Measurements from ENCODE around the gene RASGRF2.

RASGRF2 gene

DNA sequence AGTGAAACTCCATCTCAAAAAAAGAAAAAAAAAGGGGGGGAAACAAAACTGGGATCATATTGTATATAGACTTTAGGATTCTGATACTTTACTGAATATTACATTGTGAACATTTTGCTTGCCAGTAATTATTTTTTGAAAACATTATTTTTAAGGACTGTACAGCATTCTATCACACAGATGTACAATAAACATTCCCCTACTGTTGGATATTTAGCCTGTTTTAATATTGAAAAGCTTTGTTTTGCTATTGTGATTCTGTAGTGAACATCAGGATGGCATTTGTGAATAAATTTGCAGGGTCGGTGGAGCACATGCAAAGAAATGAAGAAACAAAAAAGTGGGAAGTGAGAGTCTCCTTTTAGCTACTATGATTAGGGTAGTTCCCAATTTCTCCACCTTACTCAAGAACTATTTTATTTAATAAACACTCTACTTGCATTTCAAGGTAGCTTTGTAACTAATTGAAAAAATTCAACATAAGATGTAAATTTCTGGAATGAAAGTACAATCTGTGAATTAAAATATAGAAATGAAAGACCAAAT is 18.7 kb downstream of the RASGRF2 start:
- H3K27ac ChIP-seq = no peak overlapping the region
- DNase-seq (ENCODE audit: low read depth, low spot score) = no peak

DNA sequence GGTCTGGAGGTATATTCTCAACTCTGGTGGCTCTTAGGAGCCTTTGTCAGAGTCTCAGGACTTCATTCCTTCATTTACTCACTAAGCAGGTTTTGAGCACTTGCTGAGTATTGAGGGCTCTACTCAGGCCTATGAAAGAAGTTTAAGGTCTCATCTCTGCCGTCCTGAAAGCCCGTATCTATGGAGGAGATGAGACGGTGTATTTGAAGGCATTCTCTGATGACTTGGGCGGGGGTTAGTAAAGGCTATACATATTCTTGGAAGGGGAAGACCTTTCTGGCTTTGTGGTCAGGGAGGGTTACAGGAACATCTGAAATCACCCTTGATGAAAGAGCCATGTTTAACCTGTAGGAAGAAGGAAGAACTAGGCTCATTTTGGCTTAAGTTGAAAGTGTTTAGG is 21.9 kb downstream of the RASGRF2 start:
- DNase-seq (ENCODE audit: low read depth, low spot score) = no peak
- H3K27ac ChIP-seq = no peak overlapping the region

DNA sequence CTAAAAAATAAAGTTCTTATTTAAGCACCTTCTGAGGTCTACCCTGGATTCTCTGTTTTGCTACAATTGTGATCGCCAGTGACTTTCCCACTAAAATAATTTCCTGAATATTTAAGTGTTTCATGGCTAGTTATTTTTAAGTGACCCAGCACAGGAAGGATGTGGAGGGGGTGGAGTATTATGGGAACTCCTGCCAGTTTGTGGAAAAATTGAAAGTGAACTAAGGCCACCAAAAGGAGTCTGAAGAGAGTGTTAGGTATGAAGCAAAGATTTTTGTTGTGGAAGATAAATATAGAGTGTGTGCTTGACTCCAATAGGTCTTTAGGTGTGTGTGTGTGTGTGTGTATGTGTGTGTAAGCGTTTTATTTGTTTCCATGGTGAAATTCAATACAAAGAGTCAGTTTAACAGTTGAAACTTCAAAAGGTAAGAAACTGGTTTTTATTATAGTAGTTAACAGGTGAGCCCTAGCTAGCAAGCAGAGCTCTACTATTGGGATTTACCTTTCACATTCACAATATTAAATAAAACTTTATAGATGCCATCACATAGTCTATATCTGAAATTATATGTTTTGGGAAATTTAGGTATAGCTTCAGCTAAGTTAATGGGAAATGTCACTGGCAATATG is 25.6 kb downstream of the RASGRF2 start:
- H3K27ac ChIP-seq = no peak overlapping the region
- DNase-seq (ENCODE audit: low read depth, low spot score) = no peak

DNA sequence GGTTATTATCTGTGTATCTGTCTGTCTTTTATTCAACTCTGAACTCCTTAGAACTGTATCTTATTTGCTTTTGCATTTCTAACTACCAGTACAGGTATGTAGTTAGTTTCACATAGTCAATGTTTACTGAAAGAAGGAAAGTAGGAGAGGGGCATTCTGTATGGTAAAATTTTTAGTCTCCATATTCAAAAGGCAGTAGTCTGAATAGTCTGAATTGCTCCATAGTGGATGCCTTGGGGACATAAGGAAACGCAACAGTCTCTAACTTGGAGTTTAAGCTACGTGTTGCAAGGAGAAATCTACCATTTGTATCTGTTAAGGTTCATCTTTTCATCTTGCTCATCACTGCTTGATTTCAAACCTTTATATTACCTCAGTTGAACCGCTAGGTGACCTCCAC is 26.2 kb downstream of the RASGRF2 start:
- DNase-seq (ENCODE audit: low read depth, low spot score) = no peak

DNA sequence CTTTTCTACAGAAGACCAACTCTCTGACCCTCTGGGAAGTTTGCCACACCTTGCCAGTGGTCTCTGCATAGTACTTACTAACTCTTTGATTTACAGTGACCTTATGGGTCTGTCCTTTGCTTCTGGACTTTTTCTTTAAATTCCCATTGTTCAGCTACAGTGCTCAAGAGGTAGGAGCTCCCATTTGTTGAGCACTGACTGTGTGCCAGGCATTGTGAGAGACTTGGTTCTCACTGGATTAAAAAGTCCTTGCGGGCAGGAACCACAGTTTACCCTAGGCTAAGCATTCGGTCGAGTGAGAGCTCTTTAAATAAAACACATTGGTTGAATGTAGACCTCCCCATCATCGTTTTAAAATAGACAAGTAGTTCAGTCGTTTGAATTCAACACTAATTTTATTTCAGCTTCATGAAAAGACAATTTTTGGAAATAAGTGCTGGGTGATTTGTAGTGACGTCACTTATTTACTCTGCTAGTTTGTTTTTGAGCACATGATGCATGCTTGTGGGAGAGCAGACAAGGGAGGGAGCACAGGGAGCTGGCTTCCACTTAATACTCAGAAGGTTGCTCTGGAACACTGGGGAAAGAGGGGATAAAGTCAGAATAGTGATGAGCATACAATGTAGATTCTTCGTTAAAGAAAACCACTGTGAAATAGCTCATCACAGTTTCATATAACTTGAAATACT is 27.1 kb downstream of the RASGRF2 start:
- no peak for DNase-seq (ENCODE audit: low read depth, low spot score)
- H3K27ac ChIP-seq = no peak overlapping the region

More for the DNA sequence above, 26.2 kb downstream of the RASGRF2 start:
- no peak overlapping the region for H3K27ac ChIP-seq

DNA sequence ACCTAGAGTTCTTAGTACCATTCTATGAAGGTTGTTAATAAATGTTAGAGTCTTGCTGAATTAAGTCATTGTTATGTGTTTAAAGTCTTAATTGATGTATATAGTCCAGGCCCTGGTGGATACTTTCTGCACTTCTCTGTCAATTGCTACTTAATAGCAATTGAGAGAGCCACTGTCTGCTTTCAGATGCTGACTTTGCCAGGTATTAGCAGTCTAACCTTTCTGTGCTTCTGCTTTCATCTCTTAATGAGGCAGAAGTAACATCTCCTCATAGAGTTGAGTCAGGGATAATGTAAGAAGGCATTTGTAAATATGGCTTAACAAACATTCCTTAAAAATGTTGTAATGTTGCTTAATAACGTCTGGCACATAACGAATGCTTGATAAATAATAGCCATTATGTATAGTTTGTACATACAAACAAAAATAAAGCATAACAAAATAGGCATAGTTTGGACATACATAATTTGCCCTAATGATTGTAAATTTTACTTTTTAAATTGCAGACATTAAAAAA is 28.3 kb downstream of the RASGRF2 start:
- H3K27ac ChIP-seq = no peak overlapping the region
- DNase-seq (ENCODE audit: low read depth, low spot score) = no peak

DNA sequence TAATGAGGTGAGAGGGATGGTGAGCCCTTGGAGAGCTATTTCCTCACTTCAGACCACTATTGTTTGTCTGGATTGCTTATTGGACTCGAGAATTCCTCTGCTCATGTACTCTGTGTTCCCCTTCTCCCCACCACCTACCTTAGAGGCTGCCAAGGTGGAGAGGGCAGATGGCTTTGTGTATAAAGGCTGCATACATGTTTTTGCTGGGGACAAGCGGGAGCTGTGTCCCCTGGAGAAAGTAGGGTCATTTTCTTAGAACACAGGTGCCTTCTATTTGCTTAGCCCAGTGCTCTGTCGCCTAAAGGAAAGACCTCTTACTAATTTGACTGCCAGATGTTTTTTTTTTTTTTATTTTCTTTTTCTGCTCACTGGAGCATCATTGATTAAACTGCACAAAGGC is 29.7 kb downstream of the RASGRF2 start:
- DNase-seq (ENCODE audit: low read depth, low spot score) = no peak
- no peak overlapping the region for H3K27ac ChIP-seq

DNA sequence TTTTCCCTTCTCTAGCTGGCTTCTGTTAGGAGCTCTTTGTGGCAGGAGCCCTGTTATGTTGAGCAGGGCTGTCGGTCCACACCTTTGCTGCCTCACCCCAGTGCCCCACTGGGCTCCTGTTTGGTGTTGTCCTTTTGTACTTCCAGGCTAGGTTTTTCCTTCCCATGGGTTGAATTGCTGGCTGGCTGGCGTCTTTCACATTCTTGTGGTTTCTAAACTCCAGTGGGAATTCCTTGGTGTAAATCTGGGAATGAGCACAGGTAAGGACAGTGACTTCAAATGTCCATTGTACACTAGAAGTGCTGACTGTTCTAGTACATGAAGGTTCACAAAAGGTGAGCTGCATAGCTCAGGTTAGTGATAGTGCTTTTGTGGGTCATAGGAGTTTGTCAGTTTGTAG is 30.4 kb downstream of the RASGRF2 start:
- peak overlapping the region; percentile 24 for H3K27ac ChIP-seq
- no peak for DNase-seq (ENCODE audit: low read depth, low spot score)

DNA sequence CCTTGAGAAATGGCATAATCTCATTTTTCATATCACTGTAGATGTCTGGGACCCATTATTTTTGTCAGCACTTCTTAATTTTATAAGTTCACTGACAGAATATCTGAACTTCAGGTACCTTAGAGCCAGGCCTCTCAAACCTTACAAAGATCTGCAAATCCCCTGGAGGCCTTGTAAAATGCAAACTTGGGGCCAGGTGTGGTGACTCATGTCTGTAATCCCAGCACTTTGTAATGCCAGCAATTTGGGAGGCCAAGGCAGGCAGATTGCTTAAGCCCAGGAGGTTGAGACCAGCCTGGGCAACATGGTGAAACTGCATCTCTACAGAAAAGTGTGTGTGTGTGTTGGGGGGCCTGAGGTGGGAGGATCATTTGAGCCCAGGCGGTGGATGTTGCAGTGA is 30.8 kb downstream of the RASGRF2 start:
- H3K27ac ChIP-seq = peak overlapping the region; percentile 24

DNA sequence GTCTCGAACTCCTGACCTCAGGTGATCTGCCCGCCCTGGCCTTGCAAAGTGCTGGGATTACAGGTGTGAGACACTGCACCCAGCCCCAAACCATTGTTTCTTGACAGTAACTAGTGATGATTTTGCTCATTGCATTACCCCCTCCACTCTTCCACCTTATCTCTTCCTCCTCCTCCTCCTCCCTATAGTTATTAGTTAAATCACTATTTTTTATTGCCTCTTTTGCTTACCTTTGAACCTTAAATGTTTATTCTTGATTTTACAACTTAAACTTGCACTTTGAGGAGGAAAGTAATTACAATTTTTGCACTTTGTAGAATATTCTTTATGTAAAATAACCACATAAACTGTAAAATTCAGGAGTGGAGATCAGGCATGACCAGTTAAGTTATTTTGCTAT is 35.7 kb downstream of the RASGRF2 start:
- H3K27ac ChIP-seq = no peak overlapping the region
- DNase-seq (ENCODE audit: low read depth, low spot score) = no peak

More for the DNA sequence above, 30.8 kb downstream of the RASGRF2 start:
- peak; percentile 61 for DNase-seq (ENCODE audit: low read depth, low spot score)

DNA sequence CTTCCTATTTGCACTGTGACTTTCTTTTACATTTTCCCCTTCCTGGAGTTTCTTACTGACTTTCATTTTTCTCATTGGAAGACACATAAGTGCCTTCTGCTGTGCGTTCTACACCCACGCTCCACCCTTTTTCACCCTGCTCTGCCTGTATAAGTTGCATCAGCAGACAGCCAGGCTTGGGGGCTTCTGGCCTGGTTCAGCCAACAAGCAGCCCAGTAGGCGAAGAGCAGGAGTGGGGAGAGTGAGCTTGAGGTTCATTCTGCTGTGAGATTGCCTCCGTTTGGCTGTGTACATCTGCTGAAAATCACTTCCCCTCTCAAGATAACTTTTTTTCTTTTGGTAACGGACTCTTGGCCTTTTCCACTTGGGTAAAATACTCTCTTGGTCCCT is 38.4 kb downstream of the RASGRF2 start:
- H3K27ac ChIP-seq = no peak overlapping the region
- no peak for DNase-seq (ENCODE audit: low read depth, low spot score)

DNA sequence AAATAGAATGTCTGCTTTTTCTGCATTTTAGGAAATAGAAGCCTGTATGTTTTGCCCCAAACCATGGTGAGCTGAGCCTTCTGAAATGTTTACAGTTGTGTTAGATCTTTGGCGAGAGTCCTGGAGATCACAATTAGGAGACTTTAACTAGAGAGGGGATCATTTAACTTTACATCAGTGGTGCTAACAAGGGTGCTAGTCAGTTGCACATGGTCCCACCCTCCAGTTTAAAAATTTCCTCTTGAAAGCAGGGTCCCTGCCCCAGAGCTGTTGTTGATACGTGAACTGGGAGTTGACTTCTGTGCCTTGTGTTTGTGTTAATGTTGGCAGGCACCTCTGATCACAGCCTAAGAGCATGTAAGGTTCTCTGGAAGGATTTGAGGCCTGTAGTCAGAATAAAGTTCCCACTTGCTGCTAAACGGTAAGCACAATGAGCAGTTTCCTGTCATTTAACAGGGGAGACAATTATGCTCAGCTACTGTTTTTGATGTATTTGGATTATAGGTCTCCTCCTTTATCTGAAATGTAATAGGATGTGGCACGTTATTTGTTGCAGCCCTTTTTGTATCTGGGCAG is 43.7 kb downstream of the RASGRF2 start:
- DNase-seq (ENCODE audit: low read depth, low spot score) = no peak
- no peak overlapping the region for H3K27ac ChIP-seq

DNA sequence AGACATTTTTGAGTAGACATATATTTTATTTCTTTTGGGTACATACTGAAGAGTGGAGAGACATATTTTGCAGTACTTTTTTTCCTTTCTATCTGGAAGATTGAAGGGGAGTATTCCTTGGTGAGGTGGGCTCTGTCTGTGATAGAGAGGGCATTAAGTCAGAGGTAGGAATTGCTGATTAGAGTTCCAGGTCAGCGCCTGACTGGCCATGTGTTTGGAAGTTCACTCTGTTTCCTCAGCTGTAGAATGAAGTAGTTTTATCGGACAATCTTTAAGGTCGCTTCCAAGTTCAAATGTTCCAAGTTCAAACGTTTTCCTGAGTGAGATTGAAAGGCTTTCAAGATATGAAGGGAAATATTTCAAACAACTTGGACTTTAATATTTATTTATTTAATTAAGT is 45.5 kb downstream of the RASGRF2 start:
- no peak overlapping the region for H3K27ac ChIP-seq
- DNase-seq (ENCODE audit: low read depth, low spot score) = no peak

DNA sequence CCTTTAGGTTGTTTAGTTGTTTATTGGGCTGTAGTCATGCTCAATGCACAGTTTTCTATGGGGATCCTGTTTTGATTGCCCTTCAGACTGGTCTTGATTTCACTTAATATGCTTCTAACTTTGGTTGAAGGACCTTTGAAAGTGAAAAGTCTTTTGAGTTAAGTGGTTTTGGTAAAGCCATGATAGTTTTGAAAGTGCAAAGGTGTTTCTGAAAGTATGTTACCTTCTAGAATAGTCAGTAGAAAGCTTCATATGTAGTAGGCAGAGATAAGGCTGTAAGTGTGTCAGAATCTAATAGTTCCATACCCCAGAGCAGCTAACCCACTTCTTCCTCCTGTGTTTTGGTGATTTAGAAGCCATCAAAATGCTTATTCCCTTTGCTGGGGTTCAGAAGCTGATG is 46.1 kb downstream of the RASGRF2 start:
- H3K27ac ChIP-seq = no peak overlapping the region
- no peak for DNase-seq (ENCODE audit: low read depth, low spot score)

DNA sequence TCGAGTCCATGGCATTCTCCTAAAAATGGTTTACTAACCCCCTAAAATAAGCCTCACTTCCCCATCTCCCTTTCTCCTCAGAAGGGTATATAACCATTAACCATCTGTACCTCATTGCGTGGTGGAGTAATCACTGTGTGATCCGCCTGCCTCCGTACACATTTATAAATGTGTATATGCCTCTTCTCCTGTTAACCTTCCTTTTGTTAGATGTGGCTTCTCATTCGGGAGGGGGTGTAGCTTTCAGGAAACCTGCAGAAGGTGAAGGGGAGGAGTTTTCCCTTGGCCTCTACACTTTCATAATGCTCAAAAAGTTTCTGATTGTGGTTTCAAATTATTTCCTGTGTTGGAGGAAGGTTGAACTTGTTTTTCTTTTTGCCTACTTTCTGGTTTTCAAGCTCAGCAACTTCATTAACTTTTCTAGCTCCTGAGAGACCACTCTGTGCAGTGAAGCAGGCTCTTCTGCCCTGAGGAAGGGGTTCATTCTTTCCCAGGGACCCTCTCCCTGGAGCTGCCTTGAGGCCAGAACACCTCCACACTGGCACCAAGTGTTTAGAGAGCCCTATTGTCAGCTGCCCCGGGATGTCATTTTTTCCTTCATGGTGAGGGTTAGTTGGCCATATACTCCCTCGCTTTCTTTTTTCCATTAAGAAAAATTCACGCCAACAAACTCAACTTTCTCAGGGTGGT is 46.9 kb downstream of the RASGRF2 start:
- no peak for DNase-seq (ENCODE audit: low read depth, low spot score)
- no peak overlapping the region for H3K27ac ChIP-seq

DNA sequence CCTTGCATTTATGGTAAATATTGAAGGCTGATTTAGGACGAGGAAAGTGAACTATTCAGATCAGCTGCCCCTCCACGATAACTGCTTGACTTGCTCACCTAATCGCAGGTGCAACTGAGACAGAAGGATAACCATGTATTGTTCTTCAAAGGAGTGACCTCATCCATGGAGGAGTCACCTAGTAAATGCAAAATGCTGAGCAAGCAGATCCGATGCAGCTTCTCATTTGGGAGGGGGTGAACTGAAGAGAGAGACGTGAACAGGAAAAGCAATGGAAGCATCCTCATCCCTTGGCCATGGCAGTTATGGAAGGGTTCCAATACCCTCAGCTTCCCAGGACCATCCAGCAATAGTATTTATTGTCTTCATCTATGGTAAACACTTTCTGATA is 47.5 kb downstream of the RASGRF2 start:
- DNase-seq (ENCODE audit: low read depth, low spot score) = no peak
- H3K27ac ChIP-seq = no peak overlapping the region

DNA sequence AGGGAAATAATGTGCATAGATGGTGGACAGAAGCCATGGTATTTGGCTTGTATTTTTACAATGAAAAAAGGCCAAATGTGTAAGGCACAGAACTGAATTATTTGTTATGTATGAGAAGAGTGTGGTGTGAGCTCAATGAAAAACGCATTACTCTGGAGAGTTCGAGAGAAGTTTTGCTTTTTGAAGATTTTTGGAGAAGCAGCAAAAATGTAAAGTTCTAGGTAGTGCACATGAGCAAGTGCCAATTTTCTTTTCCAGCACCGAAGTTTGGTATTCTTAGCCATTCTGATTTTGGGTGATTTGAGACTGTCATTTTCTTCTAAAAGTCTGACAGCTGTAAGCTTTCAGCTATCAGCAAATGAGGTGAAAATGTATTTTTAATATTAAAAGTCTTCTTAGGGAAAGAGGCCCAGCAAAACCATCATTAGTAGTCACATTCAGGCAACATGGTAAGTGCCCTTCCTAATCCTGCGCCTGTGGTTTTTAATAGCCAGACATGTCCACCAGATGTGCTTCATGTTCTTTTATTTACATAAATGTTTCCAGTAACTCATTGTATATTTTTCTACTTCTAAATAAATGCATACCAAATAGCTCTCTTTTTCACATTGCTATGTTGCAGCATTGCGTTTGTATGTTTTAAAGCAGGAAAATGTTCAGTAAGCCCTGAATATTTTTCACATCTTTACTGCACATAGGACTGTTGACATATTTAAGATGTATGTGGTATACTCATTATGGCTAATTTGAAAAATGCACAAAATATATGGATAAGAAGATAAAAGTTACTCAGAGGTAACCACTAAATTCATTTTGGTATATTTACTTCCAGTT is 50.4 kb downstream of the RASGRF2 start:
- H3K27ac ChIP-seq = no peak overlapping the region
- no peak for DNase-seq (ENCODE audit: low read depth, low spot score)

DNA sequence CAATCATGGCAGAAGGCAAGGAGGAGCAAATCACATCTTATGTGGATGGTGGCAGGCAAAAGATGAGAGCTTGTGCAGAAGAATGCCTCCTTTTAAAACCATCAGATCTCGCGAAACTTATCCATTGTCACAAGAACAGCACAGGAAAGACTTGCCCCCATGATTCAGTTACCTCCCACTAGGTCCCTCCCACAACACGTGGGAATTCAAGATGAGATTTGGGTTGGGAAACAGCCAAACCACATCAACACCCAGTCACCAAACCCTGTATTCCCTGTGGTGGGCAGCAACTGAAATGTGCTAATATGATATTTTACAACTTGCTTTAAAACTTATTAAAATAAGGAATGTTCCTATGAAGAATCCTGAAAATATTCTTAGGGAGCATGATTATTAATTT is 54.2 kb downstream of the RASGRF2 start:
- no peak for DNase-seq (ENCODE audit: low read depth, low spot score)
- no peak overlapping the region for H3K27ac ChIP-seq

DNA sequence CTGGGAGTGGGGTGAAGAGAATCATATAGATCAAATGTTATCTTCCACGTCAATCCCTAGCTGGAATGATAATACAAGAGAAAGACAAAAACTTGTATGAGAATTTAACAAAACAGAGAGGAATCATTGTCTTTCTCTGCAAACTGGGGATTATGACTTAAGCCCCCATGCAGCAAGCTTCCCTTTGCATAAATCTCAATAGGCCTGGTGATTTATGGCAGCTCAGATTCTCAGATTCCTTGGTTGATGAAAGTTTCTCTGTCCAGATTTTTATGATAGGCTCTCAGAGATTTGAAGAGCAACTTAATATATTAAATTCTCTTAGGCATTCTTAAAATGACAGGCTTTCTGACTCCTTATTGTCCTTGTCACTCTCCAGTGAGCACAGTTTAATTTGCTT is 56.0 kb downstream of the RASGRF2 start:
- H3K27ac ChIP-seq = no peak overlapping the region
- no peak for DNase-seq (ENCODE audit: low read depth, low spot score)

DNA sequence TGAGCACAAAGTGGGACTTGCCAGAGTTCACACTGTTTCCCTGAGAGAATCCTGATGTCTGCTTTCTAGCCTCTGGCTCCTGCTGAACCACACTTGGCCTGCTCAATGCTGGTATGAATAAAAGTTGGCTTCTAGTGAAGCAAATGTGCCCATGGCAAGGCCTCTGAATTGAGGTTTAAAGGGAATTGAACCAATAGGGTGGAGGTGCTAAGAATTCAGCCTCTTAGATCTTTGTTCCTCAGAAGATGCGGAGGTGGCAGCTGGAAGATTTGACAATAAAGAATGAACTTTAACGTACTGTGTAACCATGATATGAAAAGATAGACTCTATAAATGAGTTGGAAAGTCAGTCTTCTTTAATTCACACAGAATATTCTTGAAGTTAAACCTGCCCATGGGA is 57.2 kb downstream of the RASGRF2 start:
- H3K27ac ChIP-seq = no peak overlapping the region
- no peak for DNase-seq (ENCODE audit: low read depth, low spot score)

Measured in epithelial cell of prostate (primary cell).